ENCODE measurements around the gene CCDC188.

DNA sequence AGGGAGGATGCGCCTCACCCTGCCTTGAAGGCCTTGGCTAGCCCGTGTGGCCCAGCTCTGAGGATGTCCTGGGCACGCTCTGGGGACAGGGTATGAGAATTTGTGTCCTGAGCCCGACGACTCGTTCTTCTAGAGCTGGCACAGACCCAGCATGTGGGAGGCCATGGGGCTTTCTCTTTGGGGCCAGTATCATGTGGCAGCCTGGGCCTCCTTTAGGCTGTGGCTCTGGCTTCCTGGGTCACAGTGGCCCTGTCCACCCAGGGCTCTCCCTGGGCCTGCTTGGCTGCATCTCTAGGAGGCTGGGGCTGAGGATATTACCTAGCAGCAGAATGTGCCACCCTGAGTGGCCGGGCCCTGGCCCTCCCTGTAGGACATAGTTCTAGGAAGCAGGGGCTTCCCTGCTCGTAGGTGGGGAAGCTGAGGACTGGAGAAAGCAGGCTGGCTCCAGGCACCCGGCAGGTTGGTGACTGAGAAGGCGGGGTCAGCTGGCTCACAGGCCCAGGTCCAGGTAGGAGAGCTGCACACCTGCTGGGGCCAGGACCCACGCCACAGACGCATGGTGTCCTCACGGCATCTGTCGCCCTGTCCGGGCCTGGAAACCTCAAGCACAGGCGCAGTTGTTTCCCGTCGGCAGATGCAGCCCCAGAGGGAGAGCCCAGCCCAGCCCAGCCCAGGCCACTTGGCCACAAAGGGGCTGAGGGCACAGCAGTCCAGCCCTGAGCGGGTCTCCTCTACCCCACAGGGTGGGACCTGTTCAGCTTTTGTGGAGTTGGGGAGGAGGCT lies 6.8 kb downstream of the CCDC188 start:
- TF ChIP-seq, protein P1, sequence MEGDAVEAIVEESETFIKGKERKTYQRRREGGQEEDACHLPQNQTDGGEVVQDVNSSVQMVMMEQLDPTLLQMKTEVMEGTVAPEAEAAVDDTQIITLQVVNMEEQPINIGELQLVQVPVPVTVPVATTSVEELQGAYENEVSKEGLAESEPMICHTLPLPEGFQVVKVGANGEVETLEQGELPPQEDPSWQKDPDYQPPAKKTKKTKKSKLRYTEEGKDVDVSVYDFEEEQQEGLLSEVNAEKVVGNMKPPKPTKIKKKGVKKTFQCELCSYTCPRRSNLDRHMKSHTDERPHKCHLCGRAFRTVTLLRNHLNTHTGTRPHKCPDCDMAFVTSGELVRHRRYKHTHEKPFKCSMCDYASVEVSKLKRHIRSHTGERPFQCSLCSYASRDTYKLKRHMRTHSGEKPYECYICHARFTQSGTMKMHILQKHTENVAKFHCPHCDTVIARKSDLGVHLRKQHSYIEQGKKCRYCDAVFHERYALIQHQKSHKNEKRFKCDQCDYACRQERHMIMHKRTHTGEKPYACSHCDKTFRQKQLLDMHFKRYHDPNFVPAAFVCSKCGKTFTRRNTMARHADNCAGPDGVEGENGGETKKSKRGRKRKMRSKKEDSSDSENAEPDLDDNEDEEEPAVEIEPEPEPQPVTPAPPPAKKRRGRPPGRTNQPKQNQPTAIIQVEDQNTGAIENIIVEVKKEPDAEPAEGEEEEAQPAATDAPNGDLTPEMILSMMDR (conservative IDR thresholded peaks at IDR 0.05 in 1 of 2, IDR thresholded peaks at IDR 0.05 in 1 of 2; ENCODE audit: extremely low read depth in 1 of 2, insufficient read depth in 1 of 2, low read depth in 1 of 2, low read length in 2 of 2) = no peak
- TF ChIP-seq EZH2 (IDR thresholded peaks at IDR 0.05; ENCODE audit: borderline replicate concordance, low read length) = no peak

All from mammary epithelial cell (primary cell).